Stimulated activated naive CD8-positive, alpha-beta T cell treated with anti-CD3 and anti-CD28 coated beads, Interleukin-15, amount 100 ng/mL, for 72 hours (primary cell): ENCODE data around the gene EFNA5.

Experiments
- ATAC-seq: fragments of 150-1000 bp; cut with Tn5 transposase; 2 replicates; pipeline ENCODE4 v1.10.0; 2021; ENCODE audit warnings: mild to moderate bottlenecking, moderate library complexity
- DNase-seq, 2 donors: peaks; one replicate each; pipeline ENCODE4 v3.0.0; 2021 to 2022
- H3K27ac Mint-ChIP-seq, 2 donors: one replicate each; pipeline ENCODE4 v1.8.0; 2022; ENCODE audit warnings: mild to moderate bottlenecking in 2 of 2, mixed read lengths in 2 of 2, moderate library complexity in 2 of 2
- H3K27me3 Mint-ChIP-seq: one replicate; pipeline ENCODE4 v1.8.0; 2022; ENCODE audit warnings: mixed read lengths
- H3K4me1 Mint-ChIP-seq: one replicate; pipeline ENCODE4 v1.8.0; 2022; ENCODE audit warnings: mild to moderate bottlenecking, mixed read lengths
- H3K4me3 Mint-ChIP-seq, 2 donors: one replicate each; pipeline ENCODE4 v1.8.0; 2022; ENCODE audit warnings: mild to moderate bottlenecking in 2 of 2, mixed read lengths in 2 of 2, moderate library complexity in 1 of 2
- H3K9me3 Mint-ChIP-seq, 2 donors: one replicate each; pipeline ENCODE4 v1.8.0; 2022; ENCODE audit warnings: mixed read lengths in 2 of 2

The EFNA5 gene

GRCh38 chr5:107634981-107635848 is 35.5 kb downstream of the EFNA5 start:
- no peaks in the 10 kb centered on the region for H3K4me1 Mint-ChIP-seq
- DNase-seq, result no peak

GRCh38 chr5:107633171-107633901 is 37.4 kb downstream of the EFNA5 start:
- H3K9me3 Mint-ChIP-seq, result no peaks in the 10 kb centered on the region
- H3K27ac Mint-ChIP-seq, result no peak overlapping the region
- ATAC-seq (no peak), DNase-seq (no peak)
- no peak overlapping the region for H3K4me3 Mint-ChIP-seq
- no peaks in the 10 kb centered on the region for H3K27me3 Mint-ChIP-seq
- no peaks in the 10 kb centered on the region for H3K4me1 Mint-ChIP-seq

More at GRCh38 chr5:107634981-107635848, 35.5 kb downstream of the EFNA5 start:
- Mint-ChIP-seq H3K4me3 (no peak overlapping the region), H3K27me3 (no peaks in the 10 kb centered on the region), H3K27ac (no peak overlapping the region), H3K9me3 (no peaks in the 10 kb centered on the region)
- no peak for ATAC-seq

GRCh38 chr5:107631805-107632362 is 38.9 kb downstream of the EFNA5 start:
- ATAC-seq (no peak), DNase-seq (no peak)
- Mint-ChIP-seq H3K27ac (no peak overlapping the region), H3K27me3 (no peaks in the 10 kb centered on the region), H3K4me3 (no peak overlapping the region), H3K9me3 (no peaks in the 10 kb centered on the region), H3K4me1 (no peaks in the 10 kb centered on the region)

DNA sequence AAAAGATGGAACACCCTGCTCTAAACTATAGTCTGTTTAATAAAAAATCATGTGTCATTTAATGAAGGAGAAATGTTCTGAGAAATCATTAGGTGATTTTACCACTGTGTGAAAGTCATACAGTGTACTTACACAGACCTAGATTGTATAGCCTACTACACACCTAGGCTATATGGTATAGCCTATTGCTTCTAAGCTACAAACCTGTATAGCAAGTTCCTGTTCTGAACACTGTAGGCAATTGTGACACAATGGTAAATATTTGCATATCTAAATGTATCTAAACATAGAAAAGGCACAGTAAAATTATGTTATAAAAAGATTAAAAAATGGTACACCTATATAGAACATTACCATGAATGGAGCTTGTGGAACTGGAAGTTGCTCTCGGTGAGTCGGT is 40.6 kb downstream of the EFNA5 start:
- Mint-ChIP-seq H3K27ac (no peak overlapping the region), H3K27me3 (no peaks in the 10 kb centered on the region), H3K4me1 (no peaks in the 10 kb centered on the region), H3K4me3 (no peak overlapping the region), H3K9me3 (no peaks in the 10 kb centered on the region)
- DNase-seq (no peak), ATAC-seq (no peak)

DNA sequence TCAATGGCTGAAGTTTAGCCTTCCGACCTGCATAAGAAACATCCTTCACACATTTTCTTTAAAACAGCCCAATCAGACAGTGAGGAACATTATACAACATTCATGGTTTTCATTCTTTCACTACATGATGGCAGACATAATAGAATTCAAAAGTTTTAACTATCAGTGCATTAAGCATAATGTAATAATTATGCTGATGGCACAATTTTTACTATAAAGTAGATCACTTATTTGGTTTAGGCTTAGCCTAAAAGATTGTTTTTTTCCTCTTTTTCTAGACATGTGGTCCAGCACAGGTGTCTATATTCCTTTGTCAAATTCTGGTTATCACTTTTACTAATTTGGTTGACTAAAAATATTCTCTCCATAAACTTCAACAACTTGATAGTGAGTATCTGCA is 46.5 kb downstream of the EFNA5 start:
- H3K27me3 Mint-ChIP-seq, result no peaks in the 10 kb centered on the region

DNA sequence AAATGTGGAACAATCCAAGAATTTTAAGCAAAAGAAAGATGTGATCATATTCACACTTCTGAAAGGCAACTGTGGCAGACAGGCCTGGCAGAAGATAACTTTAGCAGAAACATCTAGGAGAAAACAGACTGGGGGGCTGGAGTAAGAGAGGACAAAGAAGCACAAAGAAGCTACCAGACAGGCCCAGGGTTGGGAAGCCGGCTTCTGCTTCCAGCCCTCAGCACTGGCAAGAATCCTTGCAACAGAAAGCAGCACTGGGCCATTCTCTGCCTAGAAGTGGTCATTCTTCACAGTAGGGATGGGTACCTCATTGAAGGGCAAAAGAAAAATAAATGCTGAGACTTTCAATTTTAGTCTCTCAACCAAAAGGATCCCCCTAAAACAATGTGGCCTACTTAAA is 49.6 kb downstream of the EFNA5 start:
- no peak for DNase-seq
- H3K27me3 Mint-ChIP-seq, result peaks cover 8% of the 10 kb centered on the region
- H3K9me3 Mint-ChIP-seq, result no peaks in the 10 kb centered on the region
- no peak for ATAC-seq
- no peak overlapping the region for H3K4me3 Mint-ChIP-seq
- no peak overlapping the region for H3K27ac Mint-ChIP-seq
- H3K4me1 Mint-ChIP-seq, result no peaks in the 10 kb centered on the region

More for the DNA sequence above, 46.5 kb downstream of the EFNA5 start:
- Mint-ChIP-seq H3K9me3 (no peaks in the 10 kb centered on the region), H3K27ac (no peak overlapping the region), H3K4me3 (no peak overlapping the region), H3K4me1 (no peaks in the 10 kb centered on the region)
- ATAC-seq (no peak), DNase-seq (no peak)

GRCh38 chr5:107619781-107620180 is 51.0 kb downstream of the EFNA5 start:
- no peaks in the 10 kb centered on the region for H3K9me3 Mint-ChIP-seq
- H3K4me1 Mint-ChIP-seq, result no peaks in the 10 kb centered on the region
- no peak overlapping the region for H3K27ac Mint-ChIP-seq
- no peak overlapping the region for H3K4me3 Mint-ChIP-seq
- H3K27me3 Mint-ChIP-seq, result peaks cover 8% of the 10 kb centered on the region
- DNase-seq (no peak), ATAC-seq (no peak)

GRCh38 chr5:107618242-107618641 is 52.5 kb downstream of the EFNA5 start:
- H3K27ac Mint-ChIP-seq, result no peak overlapping the region
- no peak overlapping the region for H3K4me3 Mint-ChIP-seq
- ATAC-seq (no peak), DNase-seq (no peak)
- H3K9me3 Mint-ChIP-seq, result no peaks in the 10 kb centered on the region
- H3K27me3 Mint-ChIP-seq, result peaks cover 8% of the 10 kb centered on the region
- no peaks in the 10 kb centered on the region for H3K4me1 Mint-ChIP-seq

GRCh38 chr5:107617052-107617451 is 53.7 kb downstream of the EFNA5 start:
- no peak for DNase-seq
- ATAC-seq, result no peak
- no peak overlapping the region for H3K4me3 Mint-ChIP-seq
- no peak overlapping the region for H3K27ac Mint-ChIP-seq
- H3K27me3 Mint-ChIP-seq, result peaks cover 8% of the 10 kb centered on the region
- H3K9me3 Mint-ChIP-seq, result no peaks in the 10 kb centered on the region
- no peaks in the 10 kb centered on the region for H3K4me1 Mint-ChIP-seq

GRCh38 chr5:107616213-107616612 is 54.5 kb downstream of the EFNA5 start:
- DNase-seq, result no peak

DNA sequence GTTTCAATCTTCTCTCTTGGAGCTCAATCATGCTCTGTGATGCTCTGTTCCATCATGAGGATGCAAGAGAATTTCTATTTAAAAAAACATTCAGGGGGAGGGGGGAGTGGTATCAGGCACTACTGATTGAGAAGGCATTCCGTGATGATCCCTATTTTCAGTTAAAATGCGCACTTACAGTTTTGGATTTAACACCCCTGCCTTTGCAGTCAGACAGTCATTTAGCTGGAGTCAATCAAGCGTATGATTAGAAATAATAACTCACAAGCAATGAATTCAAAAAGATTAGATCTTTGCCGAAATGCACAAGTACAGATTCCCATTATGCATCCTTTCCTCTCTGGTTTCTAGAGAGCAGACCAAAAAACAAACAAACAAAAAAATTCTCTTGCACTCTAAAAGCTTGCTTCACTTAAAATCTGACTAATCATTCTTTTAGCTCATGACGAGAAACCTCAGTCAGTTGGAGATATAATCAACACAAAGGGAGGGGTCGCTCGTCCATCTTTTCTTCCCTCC is 55.4 kb downstream of the EFNA5 start:
- Mint-ChIP-seq H3K27ac (no peak overlapping the region), H3K4me1 (no peaks in the 10 kb centered on the region), H3K9me3 (no peaks in the 10 kb centered on the region), H3K27me3 (peaks cover 16% of the 10 kb centered on the region), H3K4me3 (no peak overlapping the region)
- no peak for ATAC-seq
- DNase-seq, result no peak

More at GRCh38 chr5:107616213-107616612, 54.5 kb downstream of the EFNA5 start:
- no peaks in the 10 kb centered on the region for H3K4me1 Mint-ChIP-seq
- H3K4me3 Mint-ChIP-seq, result no peak overlapping the region
- no peak overlapping the region for H3K27ac Mint-ChIP-seq
- H3K9me3 Mint-ChIP-seq, result no peaks in the 10 kb centered on the region
- ATAC-seq, result no peak
- peaks cover 10% of the 10 kb centered on the region for H3K27me3 Mint-ChIP-seq

- H3K9me3 Mint-ChIP-seq, result no peaks in the 10 kb centered on the region
- H3K27ac Mint-ChIP-seq, result no peak overlapping the region
- H3K4me3 Mint-ChIP-seq, result no peak overlapping the region
- peaks cover 26% of the 10 kb centered on the region for H3K27me3 Mint-ChIP-seq
- ATAC-seq (no peak), DNase-seq (no peak)
- H3K4me1 Mint-ChIP-seq, result no peaks in the 10 kb centered on the region
Observed at GRCh38 chr5:107612541-107612940, 58.2 kb downstream of the EFNA5 start.

DNA sequence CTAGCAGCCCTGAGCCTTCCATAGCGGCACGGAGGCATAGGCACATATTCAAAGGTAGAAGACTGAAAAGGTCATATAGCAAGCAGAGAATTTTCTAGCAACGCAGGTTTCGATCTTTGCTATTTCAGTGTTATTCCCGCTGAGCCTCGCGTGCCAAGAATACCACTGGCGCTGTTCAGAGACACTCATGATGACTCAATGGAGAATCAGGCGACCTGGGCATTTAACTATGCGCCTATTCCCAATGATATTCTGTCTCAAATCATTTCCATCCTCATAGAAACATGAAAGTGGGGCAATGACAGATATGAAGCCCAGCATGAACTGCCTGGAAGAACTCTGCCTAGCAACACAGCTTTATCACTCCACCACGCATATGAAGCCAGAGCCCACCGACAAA is 59.9 kb downstream of the EFNA5 start:
- Mint-ChIP-seq H3K27ac (no peak overlapping the region), H3K4me1 (no peaks in the 10 kb centered on the region), H3K4me3 (no peak overlapping the region), H3K9me3 (no peaks in the 10 kb centered on the region), H3K27me3 (peaks cover 36% of the 10 kb centered on the region)
- no peak for DNase-seq
- ATAC-seq, result no peak

- DNase-seq (no peak), ATAC-seq (no peak)
Observed at GRCh38 chr5:107607671-107608345, 62.9 kb downstream of the EFNA5 start.

DNA sequence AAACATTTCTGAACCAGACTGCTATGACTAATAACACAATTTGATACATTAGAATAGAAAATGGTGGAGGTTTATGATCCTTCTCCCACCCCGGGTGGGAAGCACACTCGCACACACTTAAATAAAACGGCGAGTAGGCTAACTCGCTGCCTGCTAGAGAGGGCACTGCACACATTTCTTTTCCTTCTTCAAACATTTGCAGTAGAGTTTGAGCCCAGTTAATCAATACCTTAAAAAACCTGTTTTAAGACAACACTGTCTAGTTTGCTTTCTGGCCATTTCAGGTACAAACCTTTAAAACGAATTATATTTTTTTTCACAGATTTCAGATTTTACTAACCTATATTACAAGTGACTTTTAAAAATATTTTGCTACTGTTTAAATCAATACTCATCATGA is 63.5 kb downstream of the EFNA5 start:
- Mint-ChIP-seq H3K9me3 (no peaks in the 10 kb centered on the region), H3K27me3 (peaks cover 43% of the 10 kb centered on the region), H3K4me1 (no peaks in the 10 kb centered on the region), H3K4me3 (no peak overlapping the region), H3K27ac (no peak overlapping the region)
- DNase-seq, result no peak
- no peak for ATAC-seq

More at GRCh38 chr5:107607671-107608345, 62.9 kb downstream of the EFNA5 start:
- no peaks in the 10 kb centered on the region for H3K4me1 Mint-ChIP-seq
- H3K27me3 Mint-ChIP-seq, result peaks cover 40% of the 10 kb centered on the region
- H3K27ac Mint-ChIP-seq, result no peak overlapping the region
- no peak overlapping the region for H3K4me3 Mint-ChIP-seq
- H3K9me3 Mint-ChIP-seq, result no peaks in the 10 kb centered on the region
